Karpas-422 (cell line): ENCODE results near the gene TENT4A. TPM values are rescaled to one million over a fixed set of nuclear protein-coding genes. Genes with fewer than 3 reads are reported as not detected.

ENCODE experiments used
- DNase-seq: peaks from one replicate; pipeline ENCODE4 v3.0.0-alpha.2; 2015
- H2AFZ ChIP-seq: fragments of 200-600 bp; sonication (generic); 2 replicates; pipeline ENCODE4 v1.6.1; 2014; ENCODE audit warnings: antibody characterized with exemption, low read length, mixed read lengths
- H3K27ac ChIP-seq: fragments of 200-600 bp; sonication (generic); 2 replicates; pipeline ENCODE4 v1.5.1; 2014; ENCODE audit warnings: mild to moderate bottlenecking, low read length, moderate library complexity
- H3K27me3 ChIP-seq: fragments of 200-600 bp; sonication (generic); 2 replicates; pipeline ENCODE4 v1.6.1; 2014; ENCODE audit warnings: low read length, mixed read lengths
- H3K36me3 ChIP-seq: fragments of 200-600 bp; sonication (generic); 2 replicates; pipeline ENCODE4 v1.6.1; 2014; ENCODE audit warnings: low read length, mixed read lengths; ENCODE audit not compliant: insufficient read depth
- H3K4me1 ChIP-seq: fragments of 200-600 bp; sonication (generic); 2 replicates; pipeline ENCODE4 v1.6.1; 2014; ENCODE audit warnings: mild to moderate bottlenecking, low read length, mixed read lengths
- H3K4me2 ChIP-seq: fragments of 200-600 bp; sonication (generic); 2 replicates; pipeline ENCODE4 v1.6.1; 2014; ENCODE audit warnings: low read length, low read depth, mild to moderate bottlenecking; ENCODE audit not compliant: poor library complexity, severe bottlenecking
- H3K4me3 ChIP-seq: fragments of 200-600 bp; sonication (generic); 2 replicates; pipeline ENCODE4 v1.5.1; 2014; ENCODE audit warnings: mild to moderate bottlenecking, antibody characterized with exemption, low read length, mixed read lengths
- H3K79me2 ChIP-seq: fragments of 200-600 bp; sonication (generic); 2 replicates; pipeline ENCODE4 v1.6.1; 2014; ENCODE audit warnings: mild to moderate bottlenecking, low read length, mixed read lengths
- H3K9ac ChIP-seq: fragments of 200-600 bp; sonication (generic); 2 replicates; pipeline ENCODE4 v1.6.0; 2014; ENCODE audit warnings: low read length
- H3K9me2 ChIP-seq: fragments of 200-600 bp; sonication (generic), shearing (Covaris generic); replicated peaks from 2 replicates; pipeline ENCODE4 v1.6.0; 2014; ENCODE audit warnings: mild to moderate bottlenecking, low read length, moderate library complexity; ENCODE audit not compliant: insufficient read depth
- H3K9me3 ChIP-seq: fragments of 300-700, 200-600 bp; sonication (generic); 2 replicates; pipeline ENCODE4 v1.6.1; 2014; ENCODE audit warnings: low read length, mixed read lengths
- H4K20me1 ChIP-seq: fragments of 200-600 bp; sonication (generic); 2 replicates; pipeline ENCODE4 v1.6.1; 2014; ENCODE audit warnings: mild to moderate bottlenecking, antibody characterized with exemption, low read length, low read depth; ENCODE audit not compliant: insufficient read depth
- total RNA-seq: library from RNA; depleted of rRNA; stranded (reverse); fragments of >200 nt; shearing (Covaris generic); gene quantifications from 2 replicates; pipeline ENCODE4 v1.2.3, GENCODE V29; 2014; ENCODE audit warnings: low replicate concordance

Gene TENT4A
- total RNA-seq, 1 experiment from 2014 or later: 45.3 TPM

DNA sequence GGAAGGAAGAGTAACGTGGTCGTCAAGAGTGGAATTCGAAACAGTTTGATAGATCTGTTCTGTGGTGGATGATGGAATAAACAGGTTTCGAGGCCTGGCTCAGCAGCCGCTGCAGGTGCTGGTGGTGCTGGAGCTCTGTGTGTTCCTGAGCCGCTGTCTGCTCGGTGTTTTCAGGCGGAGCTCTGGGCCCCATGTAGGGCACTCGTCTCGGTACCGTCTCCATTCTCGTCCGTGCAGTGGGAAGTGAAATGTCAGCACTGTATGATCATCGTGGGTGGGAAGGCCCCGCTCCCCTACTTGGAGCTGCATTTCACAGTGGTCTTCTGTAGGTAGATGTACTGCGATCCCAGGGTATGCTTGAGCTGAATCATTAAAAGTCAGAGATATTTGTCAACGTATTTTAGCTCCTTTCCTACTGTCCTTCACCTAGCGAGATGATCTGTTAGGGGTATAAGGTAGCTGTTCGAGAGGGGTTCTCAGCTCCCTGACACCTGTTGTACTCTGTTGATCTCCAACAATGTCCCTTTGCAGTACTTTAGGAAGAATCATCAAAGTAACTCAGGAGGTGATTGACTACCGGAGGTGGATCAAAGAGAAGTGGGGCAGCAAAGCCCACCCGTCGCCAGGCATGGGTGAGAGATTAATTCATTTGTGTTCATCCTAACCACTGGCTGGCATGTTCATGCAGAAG lies 35.9 kb downstream of the TENT4A start:
- Histone ChIP-seq H3K9me3 (no peaks in the 10 kb centered on the region), H3K4me2 (no peak overlapping the region), H3K36me3 (peaks cover 30% of the 10 kb centered on the region; the same call in 1 of the 2 replicates), H3K27ac (no peak overlapping the region), H3K4me1 (no peaks in the 10 kb centered on the region), H3K4me3 (no peak overlapping the region), H2AFZ (no peak overlapping the region), H4K20me1 (peaks cover 26% of the 10 kb centered on the region), H3K9ac (no peak overlapping the region), H3K79me2 (peaks cover 61% of the 10 kb centered on the region), H3K9me2 (no peaks in the 10 kb centered on the region), H3K27me3 (no peaks in the 10 kb centered on the region)
- no peak for DNase-seq

DNA sequence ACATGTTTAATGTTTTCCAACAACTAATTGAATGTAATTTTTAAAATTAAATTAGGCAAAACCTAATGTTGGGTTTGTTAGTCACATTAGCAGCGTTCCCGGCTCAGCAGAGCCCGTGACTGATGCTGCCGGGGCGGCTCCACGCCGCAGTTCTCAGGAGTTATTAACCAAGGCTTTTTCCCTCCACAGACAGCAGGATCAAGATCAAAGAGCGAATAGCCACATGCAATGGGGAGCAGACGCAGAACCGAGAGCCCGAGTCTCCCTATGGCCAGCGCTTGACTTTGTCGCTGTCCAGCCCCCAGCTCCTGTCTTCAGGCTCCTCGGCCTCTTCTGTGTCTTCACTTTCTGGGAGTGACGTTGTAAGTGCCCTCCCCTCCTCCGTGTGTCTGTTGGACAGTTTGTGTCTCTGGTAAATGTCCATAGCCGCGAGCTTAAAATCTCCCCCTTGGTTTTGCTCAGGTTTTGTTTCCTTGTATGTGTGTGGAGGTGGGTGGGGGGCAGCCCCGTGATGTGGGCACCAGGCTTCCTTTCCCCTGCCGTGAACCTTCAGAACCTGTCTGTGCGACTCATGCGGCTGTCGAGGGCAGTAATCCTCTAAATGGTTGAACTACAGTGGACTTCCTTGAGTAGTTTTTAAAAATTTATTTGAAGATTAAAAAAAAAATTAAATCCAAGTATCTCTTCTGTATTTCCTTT lies 37.1 kb downstream of the TENT4A start:
- no peak overlapping the region for H3K4me3 ChIP-seq
- peaks cover 50% of the 10 kb centered on the region for H3K79me2 ChIP-seq

DNA sequence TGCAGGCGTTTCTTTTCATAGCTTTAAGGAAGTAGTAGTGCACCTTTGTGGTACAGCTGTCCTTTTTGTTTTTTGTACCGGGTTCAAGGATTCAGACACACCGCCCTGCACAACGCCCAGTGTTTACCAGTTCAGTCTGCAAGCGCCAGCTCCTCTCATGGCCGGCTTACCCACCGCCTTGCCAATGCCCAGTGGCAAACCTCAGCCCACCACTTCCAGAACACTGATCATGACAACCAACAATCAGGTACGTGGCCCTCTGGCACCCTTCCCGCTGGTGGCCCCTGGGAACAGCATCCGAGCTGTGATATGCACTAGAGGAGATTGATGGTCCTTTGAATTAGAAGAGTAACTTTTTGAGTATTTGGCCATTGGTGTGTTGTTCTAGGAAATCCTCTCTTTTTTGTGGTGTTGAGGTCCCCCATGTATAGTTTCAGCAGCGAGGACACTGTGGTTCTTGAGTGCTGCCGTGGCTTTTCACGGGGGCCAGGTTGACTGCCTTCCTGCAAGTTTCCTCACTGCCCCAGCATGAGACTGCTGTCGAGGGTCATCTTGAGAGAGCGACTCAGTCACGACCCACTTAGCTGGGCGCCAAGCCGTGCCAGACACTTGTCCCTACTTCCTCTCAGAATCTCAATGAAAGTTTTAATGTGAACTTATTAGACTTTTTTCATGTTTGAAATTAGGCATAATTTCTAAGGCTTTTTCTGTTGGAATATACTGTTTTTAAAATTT lies 37.9 kb downstream of the TENT4A start:
- H3K27me3 ChIP-seq: no peaks in the 10 kb centered on the region
- no peak overlapping the region for H2AFZ ChIP-seq
- no peak overlapping the region for H3K27ac ChIP-seq
- peaks cover 35% of the 10 kb centered on the region for H3K36me3 ChIP-seq
- H3K79me2 ChIP-seq: peaks cover 43% of the 10 kb centered on the region
- H3K4me2 ChIP-seq: no peak overlapping the region
- H3K9me2 ChIP-seq: no peaks in the 10 kb centered on the region
- no peak overlapping the region for H3K4me3 ChIP-seq
- no peaks in the 10 kb centered on the region for H3K9me3 ChIP-seq
- no peak for DNase-seq
- no peak overlapping the region for H3K9ac ChIP-seq
- H3K4me1 ChIP-seq: no peaks in the 10 kb centered on the region
- peaks cover 25% of the 10 kb centered on the region for H4K20me1 ChIP-seq

More for the DNA sequence above, 37.1 kb downstream of the TENT4A start:
- Histone ChIP-seq H3K27ac (no peak overlapping the region), H3K9ac (no peak overlapping the region), H3K4me1 (no peaks in the 10 kb centered on the region), H3K9me2 (no peaks in the 10 kb centered on the region), H2AFZ (no peak overlapping the region), H3K4me2 (no peak overlapping the region), H3K36me3 (peaks cover 34% of the 10 kb centered on the region; the same call in 1 of the 2 replicates), H3K27me3 (no peaks in the 10 kb centered on the region), H3K9me3 (no peaks in the 10 kb centered on the region), H4K20me1 (peaks cover 26% of the 10 kb centered on the region)
- DNase-seq: no peak

DNA sequence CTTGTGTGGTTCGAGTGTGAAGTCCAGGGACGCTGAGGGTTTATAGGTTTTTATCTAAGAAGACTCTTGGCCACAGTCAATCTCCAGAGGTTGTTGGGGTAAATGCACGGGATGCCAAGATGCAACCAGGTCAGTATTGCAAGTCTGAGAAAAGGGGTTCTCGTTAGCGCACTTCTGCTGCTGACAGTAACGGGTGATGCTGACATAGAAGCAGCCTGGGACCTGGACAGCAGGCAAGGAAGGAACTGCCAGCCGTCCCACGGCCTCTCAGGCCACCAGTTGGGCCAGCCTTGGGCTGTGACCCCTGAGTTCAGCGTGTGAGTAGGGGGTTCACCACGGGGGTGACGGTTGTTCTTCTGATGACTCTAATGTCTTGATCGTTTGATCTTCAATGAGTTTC lies 39.0 kb downstream of the TENT4A start:
- H3K4me1 ChIP-seq: no peaks in the 10 kb centered on the region
- no peak overlapping the region for H3K9ac ChIP-seq
- no peak overlapping the region for H2AFZ ChIP-seq
- H3K79me2 ChIP-seq: peaks cover 32% of the 10 kb centered on the region
- no peak overlapping the region for H3K4me3 ChIP-seq
- H3K27me3 ChIP-seq: no peaks in the 10 kb centered on the region
- H3K4me2 ChIP-seq: no peak overlapping the region
- peaks cover 17% of the 10 kb centered on the region for H4K20me1 ChIP-seq
- no peak overlapping the region for H3K27ac ChIP-seq
- no peak for DNase-seq
- H3K36me3 ChIP-seq: peaks cover 32% of the 10 kb centered on the region
- H3K9me2 ChIP-seq: no peaks in the 10 kb centered on the region
- no peaks in the 10 kb centered on the region for H3K9me3 ChIP-seq

DNA sequence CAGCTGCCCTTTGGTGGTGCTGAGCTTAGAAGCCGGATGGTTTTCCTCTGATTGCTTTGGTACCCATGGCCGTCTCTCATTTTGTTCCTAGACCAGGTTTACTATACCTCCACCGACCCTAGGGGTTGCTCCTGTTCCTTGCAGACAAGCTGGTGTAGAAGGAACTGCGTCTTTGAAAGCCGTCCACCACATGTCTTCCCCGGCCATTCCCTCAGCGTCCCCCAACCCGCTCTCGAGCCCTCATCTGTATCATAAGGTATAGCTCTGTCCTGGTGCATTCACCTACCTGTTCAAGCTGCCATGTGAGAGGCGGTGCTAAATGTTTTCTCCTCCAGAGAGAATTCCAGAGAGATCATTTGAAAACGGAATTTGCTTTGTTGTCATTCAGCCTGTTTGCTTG lies 39.5 kb downstream of the TENT4A start:
- Histone ChIP-seq H3K9me3 (no peaks in the 10 kb centered on the region), H3K4me3 (no peak overlapping the region), H3K27me3 (no peaks in the 10 kb centered on the region), H3K9me2 (no peaks in the 10 kb centered on the region), H4K20me1 (peaks cover 17% of the 10 kb centered on the region; the same call in 1 of the 2 replicates), H3K4me2 (no peak overlapping the region), H3K36me3 (peaks cover 29% of the 10 kb centered on the region), H3K4me1 (no peaks in the 10 kb centered on the region), H3K9ac (no peak overlapping the region), H3K27ac (no peak overlapping the region), H3K79me2 (peaks cover 26% of the 10 kb centered on the region), H2AFZ (no peak overlapping the region)
- DNase-seq: no peak

DNA sequence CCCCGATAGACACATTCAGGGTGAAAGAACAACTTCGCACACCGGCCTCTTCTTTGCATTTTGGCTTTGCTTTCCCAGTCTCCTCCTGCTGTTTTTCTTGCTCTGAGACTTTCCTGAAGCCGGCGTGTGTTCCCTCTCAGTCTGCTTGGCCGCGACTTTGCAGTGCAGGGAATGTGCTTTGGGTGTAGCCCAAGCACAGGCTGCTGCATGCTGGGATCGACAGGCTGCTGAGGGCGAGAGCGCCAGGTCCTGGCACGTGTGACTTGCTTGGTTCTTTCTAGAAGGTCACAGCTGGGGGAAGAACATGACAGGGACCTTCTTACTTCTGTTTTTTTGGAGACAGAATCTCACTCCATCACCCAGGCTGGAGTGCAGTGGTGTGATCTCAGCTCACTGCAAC lies 40.6 kb downstream of the TENT4A start:
- H3K27ac ChIP-seq: no peak overlapping the region
- H3K27me3 ChIP-seq: no peaks in the 10 kb centered on the region
- H3K79me2 ChIP-seq: peaks cover 15% of the 10 kb centered on the region
- peaks cover 15% of the 10 kb centered on the region; the same call in 1 of the 2 replicates for H4K20me1 ChIP-seq
- H3K4me3 ChIP-seq: no peak overlapping the region
- H3K36me3 ChIP-seq: peaks cover 31% of the 10 kb centered on the region
- no peaks in the 10 kb centered on the region for H3K9me3 ChIP-seq
- no peak overlapping the region for H3K9ac ChIP-seq
- H2AFZ ChIP-seq: no peak overlapping the region
- no peaks in the 10 kb centered on the region for H3K9me2 ChIP-seq
- H3K4me2 ChIP-seq: no peak overlapping the region
- H3K4me1 ChIP-seq: no peaks in the 10 kb centered on the region
- DNase-seq: no peak

DNA sequence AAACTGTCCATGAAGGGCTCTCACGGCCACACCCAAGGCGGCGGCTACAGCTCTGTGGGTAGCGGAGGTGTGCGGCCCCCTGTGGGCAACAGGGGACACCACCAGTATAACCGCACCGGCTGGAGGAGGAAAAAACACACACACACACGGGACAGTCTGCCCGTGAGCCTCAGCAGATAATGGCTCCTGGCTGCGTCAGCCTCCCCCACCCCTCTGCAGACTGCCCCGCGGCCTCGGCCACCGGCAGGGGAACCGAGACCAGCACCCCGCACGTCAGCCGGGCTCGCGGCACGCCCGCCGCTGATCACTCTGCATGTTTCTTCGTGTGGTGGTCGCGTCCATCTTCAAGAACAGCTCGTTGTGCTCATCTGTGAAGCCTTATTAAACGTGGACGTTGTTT lies 41.5 kb downstream of the TENT4A start:
- Histone ChIP-seq H3K9me2 (no peaks in the 10 kb centered on the region), H4K20me1 (peaks cover 7% of the 10 kb centered on the region; the same call in 1 of the 2 replicates), H3K4me2 (no peak overlapping the region), H3K9me3 (no peaks in the 10 kb centered on the region), H3K4me1 (no peaks in the 10 kb centered on the region), H3K36me3 (peaks cover 31% of the 10 kb centered on the region), H2AFZ (no peak overlapping the region), H3K27ac (no peak overlapping the region), H3K27me3 (no peaks in the 10 kb centered on the region), H3K9ac (no peak overlapping the region), H3K4me3 (no peak overlapping the region), H3K79me2 (peaks cover 7% of the 10 kb centered on the region; the same call in 1 of the 2 replicates)
- no peak for DNase-seq

DNA sequence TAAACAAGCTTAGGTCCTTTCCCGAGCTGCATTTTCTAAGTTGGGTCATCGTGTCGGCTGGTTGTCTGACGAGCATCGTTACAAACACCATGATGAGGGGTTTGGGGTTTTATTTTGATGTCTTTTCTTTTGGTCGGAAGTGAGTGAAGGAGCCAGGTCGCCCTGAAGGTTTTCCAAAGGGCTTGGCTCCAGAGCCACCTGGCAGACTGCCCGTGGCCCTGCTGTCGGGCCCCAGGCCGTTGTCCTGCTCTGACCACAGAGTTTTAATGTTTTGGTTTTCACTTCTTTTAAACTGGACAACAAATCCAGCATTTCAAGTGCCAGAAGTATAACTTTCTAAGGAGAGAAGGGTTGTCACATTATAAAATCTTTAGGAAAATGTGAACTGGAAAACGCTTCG lies 42.3 kb downstream of the TENT4A start:
- no peaks in the 10 kb centered on the region for H3K9me2 ChIP-seq
- H3K4me3 ChIP-seq: no peak overlapping the region
- no peak overlapping the region for H3K27ac ChIP-seq
- no peaks in the 10 kb centered on the region for H3K27me3 ChIP-seq
- H3K4me1 ChIP-seq: no peaks in the 10 kb centered on the region
- DNase-seq: no peak
- no peak overlapping the region for H2AFZ ChIP-seq
- H3K36me3 ChIP-seq: peaks cover 31% of the 10 kb centered on the region
- peaks cover 7% of the 10 kb centered on the region; the same call in 1 of the 2 replicates for H4K20me1 ChIP-seq
- no peak overlapping the region for H3K4me2 ChIP-seq
- H3K9me3 ChIP-seq: no peaks in the 10 kb centered on the region
- H3K9ac ChIP-seq: no peak overlapping the region
- H3K79me2 ChIP-seq: peaks cover 7% of the 10 kb centered on the region; the same call in 1 of the 2 replicates
